ENCODE data around the gene EEIG1. TPM values are rescaled to one million over a fixed set of nuclear protein-coding genes. Genes with fewer than 3 reads are reported as not detected.

The EEIG1 gene
- total and polyA plus RNA-seq, 9 of the 15 experiments (the other 6 are each of a cell fraction or from before 2014, with no cell fraction given), result 0.17 to 16.7 (median 3.6) TPM

DNA sequence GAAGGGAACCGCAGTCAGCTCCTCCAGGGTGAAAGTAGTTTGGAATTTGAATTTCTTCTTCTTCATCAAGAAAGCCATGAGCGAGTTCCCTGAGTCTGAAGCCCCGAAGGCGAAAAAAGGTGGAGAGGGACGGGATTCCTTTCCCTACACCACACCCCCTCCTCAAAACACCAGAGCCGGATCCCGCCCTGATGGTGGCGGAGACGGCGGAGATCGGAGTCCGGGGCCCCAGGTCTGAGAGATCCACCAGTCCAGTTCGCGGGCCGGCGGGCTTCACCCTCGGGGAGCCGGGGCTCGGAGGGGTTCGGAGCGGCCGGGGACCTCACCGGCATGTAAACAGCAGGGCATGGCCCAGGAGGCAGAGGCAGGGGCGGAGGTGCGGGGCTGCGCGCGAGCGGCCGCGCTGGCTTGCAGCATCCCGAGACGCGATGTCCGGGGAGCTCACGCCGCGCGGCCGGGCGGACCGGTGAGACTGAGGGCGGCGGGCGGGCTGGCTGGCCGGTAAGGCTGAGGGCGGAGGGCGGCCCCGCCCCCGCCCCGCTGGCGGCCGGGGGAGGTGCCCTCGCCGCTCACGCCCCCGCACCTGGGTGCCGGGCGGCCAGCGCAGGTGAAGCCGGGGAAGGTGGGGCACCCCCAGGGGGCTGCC is 606 bp downstream of the EEIG1 start (continued):
- TF ChIP-seq CTBP1 (IDR thresholded peaks at IDR 0.05; ENCODE audit: borderline replicate concordance), result peak; percentile 63; the same call in 1 of the 2 replicates
- TF ChIP-seq EWSR1 (IDR thresholded peaks at IDR 0.05; ENCODE audit: borderline replicate concordance, low read depth, partially characterized antibody), result no peak
- no peak for TF ChIP-seq SIX5 (IDR thresholded peaks at IDR 0.05; ENCODE audit: borderline replicate concordance in 1 of 2, insufficient read depth in 1 of 2, low read depth in 1 of 2, low read length in 2 of 2)
- TF ChIP-seq, protein P1, sequence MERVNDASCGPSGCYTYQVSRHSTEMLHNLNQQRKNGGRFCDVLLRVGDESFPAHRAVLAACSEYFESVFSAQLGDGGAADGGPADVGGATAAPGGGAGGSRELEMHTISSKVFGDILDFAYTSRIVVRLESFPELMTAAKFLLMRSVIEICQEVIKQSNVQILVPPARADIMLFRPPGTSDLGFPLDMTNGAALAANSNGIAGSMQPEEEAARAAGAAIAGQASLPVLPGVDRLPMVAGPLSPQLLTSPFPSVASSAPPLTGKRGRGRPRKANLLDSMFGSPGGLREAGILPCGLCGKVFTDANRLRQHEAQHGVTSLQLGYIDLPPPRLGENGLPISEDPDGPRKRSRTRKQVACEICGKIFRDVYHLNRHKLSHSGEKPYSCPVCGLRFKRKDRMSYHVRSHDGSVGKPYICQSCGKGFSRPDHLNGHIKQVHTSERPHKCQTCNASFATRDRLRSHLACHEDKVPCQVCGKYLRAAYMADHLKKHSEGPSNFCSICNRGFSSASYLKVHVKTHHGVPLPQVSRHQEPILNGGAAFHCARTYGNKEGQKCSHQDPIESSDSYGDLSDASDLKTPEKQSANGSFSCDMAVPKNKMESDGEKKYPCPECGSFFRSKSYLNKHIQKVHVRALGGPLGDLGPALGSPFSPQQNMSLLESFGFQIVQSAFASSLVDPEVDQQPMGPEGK (CRISPR knock-in tag; IDR thresholded peaks at IDR 0.05; ENCODE audit: borderline replicate concordance), result no peak
- no peak for TF ChIP-seq FOXK2 (conservative IDR thresholded peaks at IDR 0.05 in 1 of 2, IDR thresholded peaks at IDR 0.05 in 1 of 2; ENCODE audit: low read depth in 2 of 2)
- TF ChIP-seq POLR2AphosphoS5 (IDR thresholded peaks at IDR 0.05; ENCODE audit: control insufficient read depth, insufficient read depth, low read depth, low read length), result no peak
- TF ChIP-seq ILF3 (IDR thresholded peaks at IDR 0.05; ENCODE audit: borderline replicate concordance), result no peak
- TF ChIP-seq KDM2B (CRISPR knock-in tag; IDR thresholded peaks at IDR 0.05), result peak; percentile 95
- peak; percentile 3; the same call in 1 of the 2 replicates for TF ChIP-seq ZFX (CRISPR knock-in tag; IDR thresholded peaks at IDR 0.05)
- TF ChIP-seq SIN3A (IDR thresholded peaks at IDR 0.05; ENCODE audit: borderline replicate concordance in 2 of 2, control insufficient read depth in 1 of 2, low read depth in 2 of 2, low read length in 2 of 2), result peak; percentile 38 to 59; a peak in 3 of 4 replicates
- no peak for TF ChIP-seq SMC3 (conservative IDR thresholded peaks at IDR 0.05; ENCODE audit: insufficient read depth, low read depth, low read length)
- TF ChIP-seq, protein P2, sequence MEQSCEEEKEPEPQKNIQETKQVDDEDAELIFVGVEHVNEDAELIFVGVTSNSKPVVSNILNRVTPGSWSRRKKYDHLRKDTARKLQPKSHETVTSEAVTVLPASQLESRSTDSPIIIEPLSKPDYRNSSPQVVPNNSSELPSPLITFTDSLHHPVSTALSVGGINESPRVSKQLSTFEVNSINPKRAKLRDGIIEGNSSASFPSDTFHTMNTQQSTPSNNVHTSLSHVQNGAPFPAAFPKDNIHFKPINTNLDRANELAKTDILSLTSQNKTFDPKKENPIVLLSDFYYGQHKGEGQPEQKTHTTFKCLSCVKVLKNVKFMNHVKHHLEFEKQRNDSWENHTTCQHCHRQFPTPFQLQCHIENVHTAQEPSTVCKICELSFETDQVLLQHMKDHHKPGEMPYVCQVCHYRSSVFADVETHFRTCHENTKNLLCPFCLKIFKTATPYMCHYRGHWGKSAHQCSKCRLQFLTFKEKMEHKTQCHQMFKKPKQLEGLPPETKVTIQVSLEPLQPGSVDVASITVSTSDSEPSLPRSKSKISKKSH (CRISPR knock-in tag; IDR thresholded peaks at IDR 0.05), result no peak
- no peak for TF ChIP-seq ZNF785 (CRISPR knock-in tag; IDR thresholded peaks at IDR 0.05)
- TF ChIP-seq NFE2 (IDR thresholded peaks at IDR 0.05; ENCODE audit: low read depth), result 0 out of 2 replicates have a peak, but pooled peaks have one; percentile 3
- TF ChIP-seq, protein P3, sequence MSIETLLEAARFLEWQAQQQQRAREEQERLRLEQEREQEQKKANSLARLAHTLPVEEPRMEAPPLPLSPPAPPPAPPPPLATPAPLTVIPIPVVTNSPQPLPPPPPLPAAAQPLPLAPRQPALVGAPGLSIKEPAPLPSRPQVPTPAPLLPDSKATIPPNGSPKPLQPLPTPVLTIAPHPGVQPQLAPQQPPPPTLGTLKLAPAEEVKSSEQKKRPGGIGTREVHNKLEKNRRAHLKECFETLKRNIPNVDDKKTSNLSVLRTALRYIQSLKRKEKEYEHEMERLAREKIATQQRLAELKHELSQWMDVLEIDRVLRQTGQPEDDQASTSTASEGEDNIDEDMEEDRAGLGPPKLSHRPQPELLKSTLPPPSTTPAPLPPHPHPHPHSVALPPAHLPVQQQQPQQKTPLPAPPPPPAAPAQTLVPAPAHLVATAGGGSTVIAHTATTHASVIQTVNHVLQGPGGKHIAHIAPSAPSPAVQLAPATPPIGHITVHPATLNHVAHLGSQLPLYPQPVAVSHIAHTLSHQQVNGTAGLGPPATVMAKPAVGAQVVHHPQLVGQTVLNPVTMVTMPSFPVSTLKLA (conservative IDR thresholded peaks at IDR 0.05), result peak in 1 of 2 experiments; percentile 54; a peak in 1 of 4 replicates
- no peak for TF ChIP-seq ZNF551 (CRISPR knock-in tag; IDR thresholded peaks at IDR 0.05)
- TF ChIP-seq MYC (IDR thresholded peaks at IDR 0.05; ENCODE audit: low read depth, low read length), result peak; percentile 19; the same call in 1 of the 2 replicates
- no peak for TF ChIP-seq MYC (CRISPR knock-in tag; IDR thresholded peaks at IDR 0.05; ENCODE audit: borderline replicate concordance, low read depth)
- TF ChIP-seq, protein P4, sequence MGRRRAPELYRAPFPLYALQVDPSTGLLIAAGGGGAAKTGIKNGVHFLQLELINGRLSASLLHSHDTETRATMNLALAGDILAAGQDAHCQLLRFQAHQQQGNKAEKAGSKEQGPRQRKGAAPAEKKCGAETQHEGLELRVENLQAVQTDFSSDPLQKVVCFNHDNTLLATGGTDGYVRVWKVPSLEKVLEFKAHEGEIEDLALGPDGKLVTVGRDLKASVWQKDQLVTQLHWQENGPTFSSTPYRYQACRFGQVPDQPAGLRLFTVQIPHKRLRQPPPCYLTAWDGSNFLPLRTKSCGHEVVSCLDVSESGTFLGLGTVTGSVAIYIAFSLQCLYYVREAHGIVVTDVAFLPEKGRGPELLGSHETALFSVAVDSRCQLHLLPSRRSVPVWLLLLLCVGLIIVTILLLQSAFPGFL (CRISPR knock-in tag; IDR thresholded peaks at IDR 0.05), result 0 out of 2 replicates have a peak, but pooled peaks have one; percentile 20
- TF ChIP-seq DMBX1 (CRISPR knock-in tag; IDR thresholded peaks at IDR 0.05; ENCODE audit: borderline replicate concordance), result no peak

Measured in K562 (cell line).